Measurements from ENCODE around the gene PSRC1. TPM values are rescaled to one million over a fixed set of nuclear protein-coding genes. Genes with fewer than 3 reads are reported as not detected.

The PSRC1 gene
- total RNA-seq, 4 donors from 2014 or later: 2.6 to 7.6 (median 5.9) TPM

GRCh38 chr1:109314795-109315194, 31.9 kb upstream of the PSRC1 start:
- TF ChIP-seq CTCF (IDR thresholded peaks at IDR 0.05; ENCODE audit: low read depth): no peak

- no peak for TF ChIP-seq CTCF (IDR thresholded peaks at IDR 0.05; ENCODE audit: low read depth)
Measured at GRCh38 chr1:109312978-109313775, 30.2 kb upstream of the PSRC1 start.

- TF ChIP-seq CTCF (IDR thresholded peaks at IDR 0.05; ENCODE audit: low read depth): no peak
Measured at GRCh38 chr1:109312246-109312645, 29.3 kb upstream of the PSRC1 start.

GRCh38 chr1:109309347-109309746, 26.4 kb upstream of the PSRC1 start:
- no peak for TF ChIP-seq CTCF (IDR thresholded peaks at IDR 0.05; ENCODE audit: low read depth)

- TF ChIP-seq CTCF (IDR thresholded peaks at IDR 0.05; ENCODE audit: low read depth): no peak
Measured at GRCh38 chr1:109307274-109308021, 24.5 kb upstream of the PSRC1 start.

- TF ChIP-seq CTCF (IDR thresholded peaks at IDR 0.05; ENCODE audit: low read depth): no peak
Measured at GRCh38 chr1:109306832-109307273, 23.9 kb upstream of the PSRC1 start, which contains the start of gene MYBPHL. Gene MYBPHL (minus strand): TSS chr1:109307011. CDS start chr1:109306991, 20 bp downstream.

Data from subcutaneous adipose tissue (tissue), 4 donors.